Measurements from ENCODE around the gene CNIH4.
"Not testable (repeated sequence)": the region's sequence is repeated elsewhere in the genome, so short reads cannot be mapped to it uniquely, and the experiment has no call there.

Gene CNIH4

DNA sequence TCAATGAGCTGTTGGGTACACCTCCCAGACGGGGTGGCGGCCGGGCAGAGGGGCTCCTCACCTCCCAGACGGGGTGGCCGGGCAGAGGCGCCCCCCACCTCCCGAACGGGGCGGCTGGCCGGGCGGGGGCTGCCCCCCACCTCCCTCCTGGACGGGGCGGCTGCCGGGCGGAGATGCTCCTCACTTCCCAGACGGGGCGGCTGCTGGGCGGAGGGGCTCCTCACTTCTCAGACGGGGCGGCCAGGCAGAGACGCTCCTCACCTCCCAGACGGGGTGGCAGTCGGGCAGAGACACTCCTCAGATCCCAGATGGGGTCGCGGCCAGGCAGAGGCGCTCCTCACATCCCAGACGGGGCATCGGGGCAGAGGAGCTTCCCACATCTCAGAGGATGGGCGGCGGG is 7.0 kb upstream of the CNIH4 start:
- not testable (repeated sequence) for DNase-seq (ENCODE audit: low read depth)

DNA sequence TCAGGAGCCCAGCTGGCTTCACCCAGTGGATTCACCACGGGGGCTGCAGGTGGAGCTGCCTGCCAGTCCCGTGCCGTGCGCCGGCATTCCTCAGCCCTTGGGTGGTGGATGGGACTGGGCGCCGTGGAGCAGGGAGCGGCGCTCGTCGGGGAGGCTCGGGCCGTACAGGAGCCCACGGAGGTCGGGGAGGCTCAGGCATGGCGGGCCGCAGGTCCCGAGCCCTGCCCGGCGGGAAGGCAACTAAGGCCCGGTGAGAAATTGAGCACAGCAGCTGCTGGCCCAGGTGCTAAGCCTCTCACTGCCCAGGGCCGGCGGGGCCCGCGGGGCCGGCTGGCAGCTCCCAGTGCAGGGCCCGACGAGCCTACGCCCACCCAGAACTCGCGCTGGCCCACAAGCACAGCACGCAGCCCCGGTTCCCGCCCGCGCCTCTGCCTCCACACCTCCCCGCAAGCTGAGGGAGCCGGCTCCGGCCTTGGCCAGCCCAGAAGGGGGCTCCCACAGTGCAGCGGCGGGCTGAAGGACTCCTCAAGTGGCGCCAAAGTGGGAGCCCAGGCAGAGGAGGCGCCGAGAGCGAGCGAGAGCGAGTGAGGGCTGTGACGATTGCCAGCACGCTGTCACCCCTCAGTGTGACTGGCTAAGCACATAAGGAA is 4.1 kb upstream of the CNIH4 start:
- DNase-seq (ENCODE audit: low read depth), result not testable (repeated sequence)

DNA sequence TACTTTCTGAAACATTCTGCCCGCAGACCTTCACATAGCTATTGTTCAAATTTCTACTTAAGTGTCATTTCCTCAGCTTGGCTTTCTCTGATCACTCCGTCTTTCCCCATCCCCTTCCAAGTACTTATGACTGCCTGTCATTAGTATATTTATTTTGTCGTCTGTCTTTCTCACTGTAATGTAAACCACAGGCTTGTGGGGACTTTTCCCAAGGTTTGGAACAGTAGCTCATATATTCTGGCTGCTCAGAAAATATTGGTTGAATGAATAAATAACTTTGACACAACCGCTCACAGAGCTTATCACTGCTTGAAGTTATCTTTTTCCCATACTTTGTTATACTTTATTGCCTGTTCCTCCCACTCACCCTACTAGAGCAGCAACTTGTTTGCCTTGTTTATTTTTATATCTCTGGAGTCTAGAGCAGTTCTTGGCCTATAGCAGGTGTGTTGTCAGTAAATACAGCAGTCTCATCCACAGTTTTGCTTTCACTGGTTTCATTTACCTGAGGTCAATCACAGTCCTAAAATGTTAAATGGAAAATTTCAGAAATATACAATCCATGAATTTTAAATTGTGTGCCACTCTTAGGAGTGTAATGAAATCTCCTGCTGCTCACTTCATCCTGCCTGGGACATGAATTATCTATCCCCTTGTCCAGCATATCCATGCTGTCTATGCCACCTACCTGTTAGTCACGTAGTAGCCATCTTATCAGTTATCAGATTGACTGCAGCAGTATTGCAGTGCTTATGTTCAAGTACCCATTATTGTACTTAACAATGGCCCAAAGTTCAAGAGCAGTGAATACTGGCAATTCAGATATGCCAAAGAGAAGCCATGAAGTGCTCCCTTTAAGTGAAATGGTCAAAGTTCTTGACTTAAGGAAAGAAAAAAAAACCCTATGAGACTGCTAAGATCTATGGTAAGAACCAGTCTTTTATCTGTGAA is 2.4 kb upstream of the CNIH4 start:
- DNase-seq (ENCODE audit: low read depth), result no peak

DNA sequence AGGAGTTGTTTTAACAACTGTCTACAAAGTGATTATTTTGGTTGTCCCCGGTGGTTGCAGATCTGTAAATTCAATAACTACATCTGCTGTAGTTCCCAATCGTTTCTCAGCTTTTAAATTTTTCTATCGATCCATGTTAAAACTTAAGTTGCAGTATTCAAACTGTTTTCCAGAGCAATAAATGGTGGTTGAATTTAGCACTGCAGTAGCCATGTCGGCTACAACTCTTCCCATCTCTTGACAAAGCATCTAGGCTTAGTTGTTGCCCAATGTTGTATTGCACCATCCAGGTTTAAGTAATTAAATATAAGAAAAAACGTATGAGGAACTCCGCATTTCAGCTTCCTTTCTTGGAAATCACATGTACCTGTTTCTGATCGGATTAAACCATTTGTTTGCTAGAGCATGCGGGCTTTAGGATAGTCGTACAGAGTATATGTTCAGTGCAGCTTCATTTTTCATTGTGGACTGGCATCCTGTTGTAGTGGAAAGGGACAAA is 996 bp downstream of the CNIH4 start:
- no peak for DNase-seq (ENCODE audit: low read depth)

DNA sequence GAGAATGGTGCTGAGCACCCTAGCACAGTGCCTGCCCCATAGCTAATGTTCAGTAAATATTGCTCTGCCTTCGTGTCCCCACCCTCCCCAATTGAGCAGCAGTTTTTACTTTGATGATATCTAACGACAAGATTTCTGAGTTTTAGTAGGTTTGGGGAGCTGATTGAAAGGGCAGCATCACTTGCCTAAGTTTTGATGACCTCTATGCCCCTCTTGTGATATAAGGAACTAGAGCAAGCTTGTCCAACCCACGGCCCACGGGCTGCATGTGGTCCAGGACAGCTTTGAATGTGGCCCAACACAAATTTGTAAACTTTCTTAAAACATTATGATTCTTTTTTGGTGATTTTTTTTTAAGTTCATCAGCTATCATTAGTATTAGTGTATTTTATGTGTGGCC is 1.6 kb downstream of the CNIH4 start:
- DNase-seq (ENCODE audit: low read depth), result no peak

DNA sequence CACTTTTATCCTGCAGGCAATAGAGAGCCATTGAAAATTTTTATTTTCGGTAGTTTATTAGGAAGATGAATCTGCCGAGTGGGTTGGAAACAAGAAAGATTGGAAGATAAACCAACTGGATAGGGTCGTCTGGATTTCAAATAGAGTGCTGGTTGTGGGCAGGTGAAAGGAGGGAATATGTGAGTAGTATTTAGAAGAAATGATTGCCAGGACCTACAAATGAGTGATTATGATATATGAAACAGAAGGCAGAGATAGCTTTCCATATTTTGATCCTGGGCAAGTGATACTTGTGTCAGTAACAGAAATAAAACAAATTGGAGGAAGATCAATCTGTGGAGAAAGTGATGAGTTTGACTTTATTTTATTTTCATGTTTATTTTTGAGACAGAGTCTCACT is 2.5 kb downstream of the CNIH4 start:
- DNase-seq (ENCODE audit: low read depth), result no peak

DNA sequence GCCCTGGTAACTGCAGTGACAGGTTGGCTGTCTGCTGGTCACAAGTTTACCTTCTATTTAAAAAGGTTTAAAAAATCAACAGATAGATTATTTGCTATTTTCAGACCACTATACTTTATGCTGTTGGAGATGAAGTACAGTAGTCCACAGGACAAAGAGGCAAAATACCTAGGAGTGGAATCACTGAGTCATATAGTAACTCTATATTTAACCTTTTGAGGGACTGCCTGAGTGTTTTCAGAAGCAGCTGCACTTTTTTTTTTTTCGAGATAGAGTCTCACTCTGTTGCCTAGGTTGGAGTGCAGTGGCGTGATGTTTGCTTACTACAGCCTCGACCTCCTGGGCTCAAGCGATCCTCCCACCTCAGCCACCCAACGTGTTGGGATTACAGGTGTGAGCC is 11.7 kb downstream of the CNIH4 start:
- no peak for DNase-seq (ENCODE audit: low read depth)

DNA sequence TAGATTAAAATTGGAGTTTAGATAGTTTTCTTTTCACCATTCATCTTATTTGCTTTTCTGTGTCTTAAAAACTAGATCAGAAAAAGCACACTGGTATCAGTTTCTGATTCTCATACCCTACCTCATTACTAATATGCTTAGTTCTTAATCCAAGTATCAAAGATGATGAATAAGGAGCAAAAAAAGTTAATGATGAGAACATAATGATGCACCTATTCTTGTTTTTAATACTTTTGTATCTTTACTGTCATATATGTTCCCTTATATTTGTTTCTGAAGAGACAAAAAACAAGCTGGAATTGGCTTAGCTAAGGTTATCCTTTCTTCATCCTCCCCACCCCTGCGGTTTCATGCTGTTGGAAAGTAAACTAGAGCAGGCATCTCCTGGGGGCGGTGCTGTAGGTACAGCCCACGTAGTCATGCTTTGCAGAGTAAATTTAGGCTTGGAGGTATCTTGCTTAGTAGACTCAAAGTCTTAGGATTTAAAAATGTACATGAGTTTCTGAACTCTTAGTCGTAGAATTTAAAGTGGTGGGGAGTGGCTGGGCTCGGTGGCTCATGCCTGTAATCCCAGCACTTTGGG is 16.4 kb downstream of the CNIH4 start:
- no peak for DNase-seq (ENCODE audit: low read depth)

DNA sequence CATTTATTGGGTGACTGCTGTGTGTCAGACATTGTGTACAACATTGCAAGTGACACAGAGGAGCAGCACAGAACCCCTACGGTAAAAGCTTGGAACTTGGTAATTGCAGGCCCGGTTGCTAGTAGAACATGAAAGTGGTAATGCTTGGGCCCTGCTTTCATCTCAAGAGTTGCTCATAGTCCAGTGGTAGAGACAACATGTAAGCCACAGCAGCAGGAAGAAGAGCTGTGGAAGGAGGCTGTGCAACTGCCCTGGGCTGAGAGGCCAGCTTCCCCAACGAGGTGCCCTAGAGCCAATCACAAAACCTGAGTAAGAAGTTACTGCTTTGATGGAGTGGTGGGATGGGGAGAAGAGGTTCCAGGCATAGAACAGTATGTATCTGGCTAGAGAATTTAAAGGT is 18.4 kb downstream of the CNIH4 start:
- DNase-seq (ENCODE audit: low read depth), result no peak

DNA sequence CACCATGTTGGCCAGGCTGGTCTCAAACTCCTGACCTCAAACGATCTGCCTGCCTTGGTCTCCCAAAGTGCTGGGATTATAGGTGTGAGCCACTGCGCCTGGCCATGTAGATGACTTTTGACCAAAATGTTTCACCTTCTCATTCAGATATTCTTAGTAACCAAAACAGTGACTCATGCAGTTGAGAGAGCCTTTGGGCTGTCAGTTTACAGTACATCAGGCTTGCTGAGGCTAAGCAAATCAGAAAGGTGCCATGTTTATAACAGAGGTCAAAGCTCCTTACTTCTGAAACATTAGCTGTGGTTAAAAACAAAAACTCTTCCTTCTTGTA is 21.0 kb downstream of the CNIH4 start:
- no peak for DNase-seq (ENCODE audit: low read depth)

DNA sequence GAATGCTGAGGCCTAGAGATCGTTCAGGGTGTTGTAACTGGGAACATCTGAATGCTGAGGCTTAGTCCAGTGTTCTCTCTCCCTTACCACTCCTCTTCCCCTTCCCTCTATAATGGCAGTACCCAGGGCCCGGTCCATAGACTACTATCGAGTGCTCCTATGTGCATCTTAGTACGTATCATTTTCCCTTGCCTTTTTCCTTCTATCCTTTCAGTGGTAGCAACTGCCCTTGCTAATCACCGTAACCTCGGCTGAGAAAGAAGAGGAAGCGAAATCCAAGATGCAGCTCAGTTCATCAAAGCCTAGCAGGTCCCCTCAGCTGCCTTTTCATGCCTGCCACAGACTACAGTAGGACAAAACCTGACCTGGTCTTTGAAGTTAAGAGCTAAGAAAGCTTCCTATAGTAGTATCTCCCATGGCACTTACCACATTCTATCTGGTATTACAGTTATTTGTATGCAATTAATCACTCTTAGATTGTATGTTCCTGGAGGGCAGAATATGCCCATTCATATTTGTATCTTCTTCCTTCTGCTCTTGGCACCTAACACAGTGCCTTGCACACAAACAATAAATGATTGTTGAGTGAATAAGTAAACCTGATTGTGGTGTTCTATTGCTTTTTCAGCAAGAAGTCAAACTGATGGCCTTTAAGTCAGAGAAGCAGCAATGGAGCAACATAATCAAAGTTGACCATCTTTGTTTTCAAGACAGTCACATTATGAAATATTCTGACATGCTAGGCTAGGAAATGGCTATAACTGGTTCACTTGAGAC is 22.4 kb downstream of the CNIH4 start:
- DNase-seq (ENCODE audit: low read depth), result no peak

DNA sequence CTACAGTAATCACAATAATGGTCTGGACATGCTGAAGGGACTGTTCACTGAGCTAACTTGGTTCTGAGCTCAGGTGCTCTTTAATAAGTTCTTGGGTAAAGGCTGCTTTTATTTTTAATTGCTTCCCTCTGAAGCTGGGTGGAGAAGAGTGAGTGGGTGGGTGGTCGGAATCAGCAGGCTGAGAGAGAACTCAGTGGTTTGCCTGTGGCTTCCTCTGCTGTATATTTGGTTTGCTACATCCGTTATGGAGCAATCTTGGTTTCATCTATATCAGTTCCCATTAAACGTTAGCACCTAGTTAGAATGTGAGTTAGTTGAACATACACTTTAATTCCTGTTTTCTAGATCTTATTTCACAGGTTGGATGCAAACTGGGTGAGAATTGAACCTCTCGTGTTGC is 23.3 kb downstream of the CNIH4 start:
- peak; percentile 9 for DNase-seq (ENCODE audit: low read depth)

DNA sequence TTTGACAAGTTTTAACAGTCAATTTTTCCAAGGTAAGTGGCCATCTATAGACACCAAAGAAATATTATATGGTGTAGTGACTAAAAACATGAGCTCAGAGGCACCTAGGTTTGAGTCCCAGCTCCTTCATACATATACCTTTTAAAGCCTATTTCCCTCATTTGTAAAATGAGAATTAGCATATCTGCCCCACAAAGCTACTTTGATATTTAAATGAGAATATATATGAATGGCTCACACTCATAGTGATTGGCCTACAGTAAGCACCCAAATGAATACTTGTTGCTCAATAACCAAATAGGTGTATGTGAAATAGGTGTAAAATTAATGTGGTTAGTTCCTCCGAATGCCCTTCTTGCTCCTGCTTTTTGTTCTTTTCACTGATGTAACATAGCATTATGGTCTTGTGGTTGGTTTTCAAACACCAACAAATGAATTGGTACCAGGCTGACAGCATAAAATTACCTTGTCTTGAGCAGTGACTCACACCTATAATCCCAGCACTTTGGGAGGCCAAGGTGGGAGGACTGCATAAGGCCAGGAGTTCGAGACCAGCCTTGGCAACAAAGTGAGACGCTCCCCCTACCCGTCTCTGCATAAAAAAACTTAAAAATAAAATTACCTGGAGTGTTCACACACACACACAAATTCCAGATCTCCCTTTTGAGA is 25.3 kb downstream of the CNIH4 start:
- DNase-seq (ENCODE audit: low read depth), result no peak

DNA sequence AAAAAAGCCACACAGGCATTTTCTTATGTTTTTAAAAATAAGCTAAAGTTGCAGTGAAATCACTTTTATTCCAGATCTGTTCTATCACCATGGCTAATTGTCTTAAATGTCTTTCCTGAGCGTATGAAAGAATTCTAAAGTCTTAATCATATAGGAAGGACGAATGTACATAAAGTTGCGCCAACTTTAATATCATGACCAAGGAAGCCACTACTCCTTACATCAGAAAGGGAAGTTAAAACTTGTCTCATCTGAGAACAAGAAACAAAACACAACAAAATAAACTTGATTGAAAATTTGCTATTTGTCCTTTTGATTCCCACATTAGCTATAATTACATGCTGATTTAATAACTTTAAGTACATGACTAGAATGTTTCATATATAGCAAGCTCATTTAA is 26.5 kb downstream of the CNIH4 start:
- DNase-seq (ENCODE audit: low read depth), result no peak

DNA sequence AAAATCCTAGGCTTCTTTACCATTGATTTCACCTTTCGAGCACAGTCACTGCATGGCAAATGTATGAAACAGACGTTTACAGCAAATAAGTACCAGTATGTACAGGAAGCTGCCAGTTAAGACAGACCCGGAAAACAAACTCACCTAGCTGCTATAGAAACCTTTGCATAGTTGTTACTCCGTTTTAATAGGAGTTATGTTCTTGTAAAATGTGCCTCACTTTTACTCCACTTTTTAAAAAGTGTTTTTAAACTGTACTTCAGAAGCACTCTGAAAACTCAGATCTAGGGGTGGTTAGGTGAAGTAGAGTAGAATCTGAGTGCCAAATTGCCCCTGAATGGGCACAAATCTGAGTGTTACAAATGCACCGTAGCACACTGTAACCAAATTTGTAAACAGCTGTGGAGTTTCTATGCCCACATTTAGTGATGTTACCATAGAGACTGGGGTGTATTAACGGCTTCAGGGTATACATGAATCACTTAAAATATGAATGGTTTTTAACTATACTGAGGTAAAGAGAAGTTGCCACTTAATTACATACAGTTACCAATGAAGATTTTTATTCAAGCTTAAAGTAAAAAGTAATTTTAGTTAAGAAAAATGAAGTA is 30.7 kb downstream of the CNIH4 start:
- DNase-seq (ENCODE audit: low read depth), result no peak

DNA sequence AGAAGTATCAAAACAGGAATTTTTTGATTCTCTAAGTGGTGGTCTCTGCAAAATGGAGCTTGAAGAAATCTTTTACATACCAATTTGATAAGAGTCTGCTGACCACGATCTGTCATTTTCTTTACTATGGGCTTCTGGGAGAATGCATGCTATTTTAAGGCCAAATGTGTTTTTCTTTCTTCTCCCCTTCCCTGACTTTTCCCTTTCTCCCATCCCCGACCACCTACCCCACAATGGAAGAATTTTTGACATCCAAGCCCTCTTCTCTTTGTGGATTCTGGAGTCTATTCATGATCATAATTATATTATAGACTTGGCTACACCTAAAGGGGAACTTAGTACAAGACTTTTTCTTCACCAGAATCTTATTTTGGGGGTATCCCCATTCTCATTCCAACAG is 31.3 kb downstream of the CNIH4 start:
- DNase-seq (ENCODE audit: low read depth), result no peak

DNA sequence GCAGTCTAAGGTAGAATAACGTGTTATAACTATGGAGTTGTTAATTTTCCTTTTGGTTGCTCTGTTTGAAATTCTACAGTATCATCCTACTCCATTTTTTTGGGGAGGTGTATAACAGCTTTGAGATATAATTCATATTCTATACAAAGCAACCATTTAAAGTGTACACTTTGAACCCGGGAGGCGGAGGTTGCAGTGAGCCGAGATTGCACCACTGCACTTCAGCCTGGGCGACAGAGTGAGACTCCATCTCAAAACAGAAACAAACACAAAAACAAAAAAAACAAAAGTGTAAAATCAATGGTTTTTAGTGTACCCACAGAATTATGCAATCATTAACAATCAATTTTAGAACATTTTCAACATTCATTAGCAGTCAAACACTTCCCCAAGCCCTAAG is 33.8 kb downstream of the CNIH4 start:
- DNase-seq (ENCODE audit: low read depth), result no peak

DNA sequence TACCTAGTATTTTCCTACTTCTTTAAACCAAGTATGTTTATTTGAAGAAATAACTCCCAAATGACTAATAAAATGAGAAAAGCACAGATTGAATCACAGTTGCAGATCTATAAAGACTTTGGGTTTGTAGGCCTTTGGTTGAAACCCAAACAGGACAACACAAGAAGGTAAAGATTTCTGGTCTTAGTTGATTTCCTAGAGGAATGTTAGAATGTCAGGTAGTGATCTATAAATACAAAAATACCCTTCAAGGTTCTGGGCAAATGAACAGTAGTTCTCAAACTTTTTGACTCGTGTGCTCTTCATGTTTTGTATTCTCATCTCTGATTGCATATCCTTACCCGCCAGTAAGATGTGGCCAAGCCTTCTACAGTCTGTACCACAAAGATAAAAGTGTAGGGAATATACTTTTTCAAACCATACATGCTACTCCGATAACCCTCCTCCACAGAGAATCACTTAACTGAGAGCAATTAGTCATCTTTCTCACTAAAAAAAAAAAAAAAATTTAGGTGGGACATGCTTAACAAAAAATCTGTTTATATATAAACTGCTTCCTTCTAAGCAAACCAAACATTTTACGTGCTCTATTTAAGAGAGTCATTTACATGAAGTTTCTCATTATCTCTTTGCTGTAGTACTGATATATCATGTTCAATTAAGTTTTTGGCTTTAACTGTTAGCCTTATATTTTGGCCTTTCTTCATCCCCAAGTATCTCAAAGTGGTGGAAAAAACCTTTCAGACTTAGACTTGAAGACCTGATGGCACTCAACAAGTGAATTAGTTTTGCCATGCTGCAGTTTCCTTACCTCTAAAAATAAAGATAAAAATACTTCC is 36.0 kb downstream of the CNIH4 start:
- DNase-seq (ENCODE audit: low read depth), result no peak

DNA sequence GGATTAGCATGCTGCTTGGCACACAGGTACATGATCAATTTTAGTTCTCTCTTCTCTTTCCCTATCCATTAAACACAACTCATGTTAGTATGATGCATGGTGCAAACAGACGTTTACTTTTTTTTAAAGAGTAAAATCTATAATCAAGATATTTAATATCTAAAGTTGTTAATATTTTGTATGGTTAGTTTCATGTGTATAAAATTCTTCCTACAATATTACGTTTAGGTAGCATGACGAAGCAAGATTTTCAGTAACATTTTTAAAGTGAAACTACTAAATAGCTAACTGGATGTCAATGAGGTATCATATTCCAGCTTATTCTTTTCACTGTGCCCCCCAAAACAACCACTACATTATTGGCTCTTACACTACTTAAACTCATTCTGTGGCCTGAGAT is 36.6 kb downstream of the CNIH4 start:
- no peak for DNase-seq (ENCODE audit: low read depth)

DNA sequence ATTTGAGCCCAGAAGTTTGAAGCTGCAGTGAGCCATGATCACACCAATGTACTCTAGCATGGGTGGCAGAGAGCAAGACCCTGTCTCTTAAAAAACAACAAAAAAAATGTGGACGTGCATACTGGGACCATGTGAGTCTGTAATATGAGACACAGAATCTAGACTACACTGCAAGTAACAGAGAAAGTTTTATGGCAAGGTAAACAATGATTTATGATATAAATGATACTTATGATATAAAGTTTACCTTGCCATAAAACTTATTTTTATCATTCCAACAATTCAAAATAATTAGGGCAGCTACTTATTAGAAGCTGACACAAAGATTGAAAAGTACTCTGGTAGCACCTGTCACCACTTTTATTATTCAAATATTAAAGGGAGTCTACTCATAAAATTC is 43.2 kb downstream of the CNIH4 start:
- DNase-seq (ENCODE audit: low read depth), result no peak

Measured in activated T-helper 1 cell treated with Interleukin-2 at 50 U/mL for 16 hours (primary cell).